Activated T-cell treated with anti-CD3 and anti-CD28 coated beads for 1 hour (primary cell): Measurements from ENCODE around the gene GLI1.

Experiments
- DNase-seq: peaks from one replicate; pipeline ENCODE4 v3.0.0-alpha.2; 2020; ENCODE audit warnings: low read depth

Gene GLI1

DNA sequence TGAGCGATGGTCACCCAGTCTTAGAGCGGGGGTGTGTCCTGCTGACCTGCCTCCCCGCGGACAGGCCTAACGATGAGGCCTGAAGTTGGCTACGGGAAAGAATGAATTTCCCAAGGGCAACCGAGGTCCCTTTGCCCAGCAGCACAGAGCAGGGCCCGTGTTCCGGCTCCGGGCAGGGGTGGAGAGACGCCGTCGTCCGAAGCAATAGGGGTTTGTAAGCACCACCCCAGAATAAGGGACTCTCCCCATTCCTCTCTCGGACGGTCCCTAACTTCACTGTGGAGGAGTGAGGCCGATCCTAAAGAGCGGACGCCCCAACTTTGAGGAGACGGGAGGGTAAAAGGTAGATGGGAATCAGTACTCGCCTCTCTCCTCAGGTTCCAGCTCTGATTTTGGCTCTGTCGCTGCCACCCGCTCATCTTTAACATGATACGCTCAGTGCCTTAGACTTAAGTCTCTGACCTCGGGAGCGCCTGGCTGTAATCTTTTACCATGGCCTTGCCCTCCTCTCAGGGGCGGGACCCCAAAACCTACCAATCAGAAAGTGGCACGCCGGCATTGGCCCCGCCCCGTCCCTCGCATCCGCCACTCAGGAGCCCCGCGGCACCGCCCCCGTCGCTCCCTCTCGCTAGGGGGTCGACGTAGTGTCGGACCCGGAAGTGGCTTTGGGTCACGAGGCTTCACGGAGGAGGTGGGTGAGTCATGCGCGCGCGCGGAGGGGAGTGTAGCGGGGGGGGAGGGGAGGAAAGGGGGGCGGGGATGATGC is 60.7 kb downstream of the GLI1 start, which contains the start of gene DDIT3:
Gene DDIT3, minus strand, starts transcription at position 462 of the 766 bp plus-strand sequence. CDS start 3,108 bp downstream, outside the sequence.
- DNase-seq: peak; percentile 99

DNA sequence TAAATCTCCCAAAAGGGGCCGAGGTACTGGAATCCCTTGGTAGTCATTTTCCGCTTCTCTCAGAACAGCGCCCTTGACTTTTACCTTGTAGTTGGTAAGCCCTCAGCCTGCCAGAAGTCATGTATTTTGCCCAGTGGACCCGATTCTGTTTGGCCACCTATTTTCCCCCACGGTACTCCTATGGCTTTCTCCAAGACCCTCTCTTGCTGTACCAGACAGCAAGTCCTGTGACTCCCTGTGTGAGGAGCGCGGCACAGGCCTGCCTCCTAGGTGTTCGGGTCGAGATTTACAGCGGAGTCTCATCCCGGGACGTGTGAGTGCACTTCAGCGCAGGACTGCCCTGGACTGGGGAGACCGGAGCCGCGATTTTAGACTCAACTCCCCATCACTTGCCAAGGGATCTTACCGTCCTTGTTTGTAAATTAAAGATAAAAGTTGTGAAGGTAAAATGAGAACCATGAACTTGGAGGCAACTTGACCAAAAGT is 62.0 kb downstream of the GLI1 start:
- no peak for DNase-seq
